Heart right ventricle (tissue), 16 donors: Measurements from ENCODE around the gene CFAP126. TPM values are rescaled to one million over a fixed set of nuclear protein-coding genes. Genes with fewer than 3 reads are reported as not detected.
A peak's percentile ranks its signal among the peaks of the same experiment; 100 is the strongest.

Experiments
- ATAC-seq, 8 donors: fragments of 200-7000 bp; cut with Tn5 transposase; one replicate each; pipeline ENCODE4 v1.9.1; 2020; ENCODE audit warnings: mild to moderate bottlenecking in 8 of 8, moderate library complexity in 8 of 8, moderate number of reproducible peaks in 1 of 8
- DNase-seq, 2 donors: peaks; one replicate each; pipeline ENCODE4 v3.0.0-alpha.2; 2020
- H3K27ac ChIP-seq, 10 donors: fragments of 200-600 bp; sonication (generic) in 2 of 10; one replicate each; pipeline versions ENCODE4 v1.5.0 to v1.8.0; 2020 to 2022; ENCODE audit warnings: mild to moderate bottlenecking in 3 of 10
- H3K27me3 ChIP-seq, 7 donors: fragments of 200-600 bp; one replicate each; pipeline ENCODE4 v1.8.0; 2021 to 2022; ENCODE audit warnings: mild to moderate bottlenecking in 2 of 7
- H3K36me3 ChIP-seq, 9 donors: fragments of 200-600 bp; sonication (generic) in 1 of 9; one replicate each; pipeline versions ENCODE4 v1.5.0 to v1.8.0; 2020 to 2022; ENCODE audit warnings: mild to moderate bottlenecking in 2 of 9
- H3K4me1 ChIP-seq, 9 donors: fragments of 200-600 bp; sonication (generic) in 1 of 9; one replicate each; pipeline versions ENCODE4 v1.5.0 to v1.8.0; 2020 to 2022; ENCODE audit warnings: mild to moderate bottlenecking in 4 of 9
- H3K4me3 ChIP-seq, 10 donors: fragments of 200-600 bp; sonication (generic) in 2 of 10; one replicate each; pipeline versions ENCODE4 v1.5.0 to v1.8.0; 2020 to 2022; ENCODE audit warnings: mild to moderate bottlenecking in 7 of 10, moderate library complexity in 2 of 10
- H3K9me3 ChIP-seq, 11 donors: fragments of 200-600 bp in 10 of 11; sonication (generic) in 2 of 11; one replicate each; pipeline versions ENCODE4 v1.5.0 to v1.8.0; 2013 to 2022; ENCODE audit warnings: mild to moderate bottlenecking in 2 of 11, control low read depth in 1 of 11, moderate library complexity in 1 of 11
- CTCF ChIP-seq, 9 donors: fragments of 200-600 bp; sonication (generic) in 2 of 9; IDR thresholded peaks; one replicate each; pipeline versions ENCODE4 v1.5.0 to v1.8.0; 2021 to 2022; ENCODE audit warnings: antibody characterized with exemption in 9 of 9, mild to moderate bottlenecking in 5 of 9, moderate library complexity in 1 of 9
- WGBS, 2 donors: extraction: QIAGEN DNeasy Blood & Tissue Kit; methylation state at CpG; one replicate each; pipeline ENCODE4 v1.1.7; 2013; ENCODE audit warnings: inconsistent platforms in 1 of 2; 5-methylcytosine and 5-hydroxymethylcytosine counted together
- intact Hi-C, 10 donors: fragments of 100-400 bp; cut with DNase I; formaldehyde crosslinking; loops; one replicate each; pipeline versions ENCODE4 v1.11.1 to v1.14.2; 2022
- polyA plus RNA-seq, 2 donors: library from polyadenylated mRNA; stranded (reverse); fragments of 200-250 nt; gene quantifications; one replicate each; pipeline ENCODE4 v1.2.3, GENCODE V29; 2013
- total RNA-seq, 10 donors: library from RNA; stranded (reverse); fragmentation: NEBNext Ultra II Directional in 3 of 10; extraction: Animal tissue kit (Norgen Biotek cat#: 25700) in 3 of 10; gene quantifications; one replicate each; pipeline versions ENCODE4 v1.2.1 to v1.2.4, GENCODE V29; 2021 to 2023
- donor health status: Arrhythmogenic right ventricular cardiomyopathy.
- donor health status: ischemic (EF 13 %, LVEDD 7.1; RV severe dilation, severe dysfunction).
- donor health status: healthy with polysubstance abuse.
- donor health status: DM: no; HTN: yes; CAD: no.
- donor health status: DM: no; HTN: no; CAD: no.
- donor health status: ischemic (EF 25% LVEDD 6.9; RV normal size, moderate dysfunction).
- donor health status: ischemic (EF 25% LVEDD 5.7; RV mildly dilated, moderate dysfunction).
- donor health status: healthy.
- donor health status: DM: yes; HTN: yes; CAD: no.
- donor health status: Ischemic cardiomyopathy.
- donor health status: ischemic (EF 35%, LVEDD 5.7; RV mildly dilated, moderate dysfunction).
- donor health status: nonischemic (EF 11% LVEDD 7.7; RV severe dilation, severe dysfunction).
- donor health status: DM: yes; HTN: yes; CAD: no.
- donor health status: PGD.
- donor health status: ischemic (EF 29% LVEDD 5.4; RV normal size, mild dysfunction).
- donor health status: nonischemic (EF 23%, LVEDD 6.1; RV moderate dilation, normal function).

The CFAP126 gene
- total and polyA plus RNA-seq, 12 donors, result not detected

- intact Hi-C loops, result loop anchor here in 1 of 10 donors (5.0 kb wide), 1 partner anchor 166 kb away; no protein-coding TSS in a partner anchor
- H3K27ac ChIP-seq, result no peak overlapping the region
- H3K4me1 ChIP-seq, result peaks cover 0 to 18% (median 0%) of the 10 kb centered on the region in 9 donors
- H3K4me3 ChIP-seq, result no peak overlapping the region
- 84 to 89% methylated on average over 5 of the region's 5 CpGs for WGBS, 2 donors
- TF ChIP-seq CTCF (IDR thresholded peaks at IDR 0.05), result no peak
- no peak for DNase-seq
- no peaks in the 10 kb centered on the region for H3K36me3 ChIP-seq
- H3K27me3 ChIP-seq, result no peaks in the 10 kb centered on the region
- peak in 1 of 8 donors; percentile 13 for ATAC-seq
- no peaks in the 10 kb centered on the region for H3K9me3 ChIP-seq
Measured at GRCh38 chr1:161378014-161378413, 10.3 kb upstream of the CFAP126 start.

GRCh38 chr1:161374373-161374772, 6.7 kb upstream of the CFAP126 start:
- Histone ChIP-seq H3K9me3 (no peaks in the 10 kb centered on the region), H3K27ac (no peak overlapping the region), H3K27me3 (no peaks in the 10 kb centered on the region), H3K36me3 (no peaks in the 10 kb centered on the region), H3K4me3 (no peak overlapping the region), H3K4me1 (peaks cover 0 to 3% (median 0%) of the 10 kb centered on the region in 9 donors)
- intact Hi-C loops, result no loop called here
- DNase-seq (no peak), ATAC-seq (no peak)
- peak in 3 of 9 donors; percentile 12 to 20 (median 14) for TF ChIP-seq CTCF (IDR thresholded peaks at IDR 0.05)
- WGBS, 2 donors, result 48 to 51% methylated on average over 2 of the region's 2 CpGs

- H3K36me3 ChIP-seq, result no peaks in the 10 kb centered on the region
- intact Hi-C loops, result no loop called here
- TF ChIP-seq CTCF (IDR thresholded peaks at IDR 0.05), result no peak
- DNase-seq (no peak), ATAC-seq (no peak)
- H3K9me3 ChIP-seq, result no peaks in the 10 kb centered on the region
- H3K27me3 ChIP-seq, result no peaks in the 10 kb centered on the region
- H3K4me1 ChIP-seq, result peaks cover 0 to under 1% (median 0%) of the 10 kb centered on the region in 9 donors
- no peak overlapping the region for H3K27ac ChIP-seq
- no peak overlapping the region for H3K4me3 ChIP-seq
Measured at GRCh38 chr1:161373442-161373841, 5.8 kb upstream of the CFAP126 start.

- no peak for ATAC-seq
- Histone ChIP-seq H3K27ac (no peak overlapping the region), H3K4me1 (peaks cover 0 to 14% (median 7%) of the 10 kb centered on the region in 9 donors), H3K27me3 (no peaks in the 10 kb centered on the region), H3K4me3 (no peak overlapping the region), H3K9me3 (no peaks in the 10 kb centered on the region), H3K36me3 (peaks cover 0 to 55% (median 0%) of the 10 kb centered on the region in 9 donors)
- no peak for TF ChIP-seq CTCF (IDR thresholded peaks at IDR 0.05)
- DNase-seq, result no peak
- intact Hi-C loops, result loop anchor here in 4 of 10 donors (5.0 kb wide), 2 partner anchors 58 to 138 kb away; partner anchors contain the start of genes TOMM40L (in 3 of the 4) and MPZ (in 1 of the 4)
Measured at GRCh38 chr1:161365207-161365606, 2.5 kb downstream of the CFAP126 start.
